T-helper 2 cell treated with Interferon-gamma antibody and Interleukin-4, amounts not matched to agents 5 μg/mL and 100 μg/mL, for 36 hours (primary cell): ENCODE data around the gene C2.
"Not testable (repeated sequence)": the region's sequence is repeated elsewhere in the genome, so short reads cannot be mapped to it uniquely, and the experiment has no call there.

Experiments used
- DNase-seq: peaks from one replicate; pipeline ENCODE4 v3.0.0; 2021; ENCODE audit warnings: low spot score
- H3K27ac Mint-ChIP-seq: one replicate; pipeline ENCODE4 v1.8.0; 2021; ENCODE audit warnings: mild to moderate bottlenecking, mixed read lengths
- H3K27me3 Mint-ChIP-seq: one replicate; pipeline ENCODE4 v1.8.0; 2021; ENCODE audit warnings: low read depth, mixed read lengths
- H3K36me3 Mint-ChIP-seq: one replicate; pipeline ENCODE4 v1.8.0; 2021; ENCODE audit warnings: low read depth, mixed read lengths
- H3K4me1 Mint-ChIP-seq: one replicate; pipeline ENCODE4 v1.8.0; 2021; ENCODE audit warnings: low read depth, mixed read lengths
- H3K4me3 Mint-ChIP-seq: one replicate; pipeline ENCODE4 v1.8.0; 2022; ENCODE audit warnings: mild to moderate bottlenecking, moderate library complexity, mixed read lengths
- H3K9me3 Mint-ChIP-seq: one replicate; pipeline ENCODE4 v1.8.0; 2021; ENCODE audit warnings: mixed read lengths

The C2 gene

DNA sequence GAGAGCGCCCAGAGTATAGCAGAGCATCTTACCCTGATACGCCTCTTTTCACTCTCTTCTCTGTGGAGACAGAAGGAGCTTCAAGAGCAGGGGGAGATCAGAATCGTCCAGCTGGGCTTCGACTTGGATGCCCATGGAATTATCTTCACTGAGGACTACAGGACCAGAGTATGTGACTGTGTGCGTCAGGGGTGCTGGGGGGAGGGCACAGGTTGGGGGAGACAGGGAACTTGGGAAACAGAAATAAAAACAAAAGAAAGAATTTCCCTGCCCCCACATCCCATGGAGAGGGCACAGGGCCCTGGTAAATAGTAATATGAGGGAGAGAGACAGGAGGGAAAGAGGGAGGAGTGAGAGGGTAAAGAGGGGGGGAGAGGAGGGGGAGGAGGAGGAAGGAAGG, 51.3 kb downstream of the C2 start:
- Mint-ChIP-seq H3K27ac (no peak overlapping the region), H3K9me3 (no peaks in the 10 kb centered on the region), H3K27me3 (no peaks in the 10 kb centered on the region), H3K36me3 (peaks cover 4% of the 10 kb centered on the region), H3K4me1 (peaks cover 9% of the 10 kb centered on the region), H3K4me3 (peak overlapping the region; percentile 21)
- no peak for DNase-seq

DNA sequence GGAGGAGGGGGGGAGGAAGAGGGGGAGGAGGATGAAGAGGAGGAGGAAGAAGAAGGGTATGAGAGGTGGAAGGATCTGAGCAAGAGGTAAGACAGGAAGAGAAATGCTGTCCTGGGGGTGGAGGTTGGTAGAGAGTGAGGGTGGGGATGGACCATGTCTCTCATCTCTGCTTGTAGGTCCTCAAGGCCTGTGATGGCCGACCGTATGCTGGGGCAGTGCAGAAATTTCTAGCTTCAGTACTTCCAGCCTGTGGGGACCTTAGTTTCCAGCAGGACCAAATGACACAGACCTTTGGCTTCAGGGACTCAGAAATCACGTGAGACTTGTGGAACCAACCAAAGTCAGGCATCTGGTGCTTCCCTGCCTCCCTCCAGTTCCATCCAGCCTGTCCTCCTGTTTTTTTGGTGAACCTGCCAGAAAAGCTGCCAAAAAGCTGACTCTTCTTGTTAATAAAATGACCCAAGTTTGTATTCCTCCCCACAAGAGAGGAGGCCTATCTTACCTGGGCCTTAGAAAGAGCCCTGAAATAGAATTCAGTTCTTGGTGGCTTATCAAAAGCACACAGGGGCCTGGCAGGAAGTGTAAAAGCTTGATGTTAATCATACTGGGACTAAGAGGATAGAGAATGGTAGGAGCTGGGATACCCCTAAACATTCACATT, 51.9 kb downstream of the C2 start:
- Mint-ChIP-seq H3K4me3 (no peak overlapping the region), H3K27me3 (no peaks in the 10 kb centered on the region), H3K4me1 (peaks cover 9% of the 10 kb centered on the region), H3K27ac (peak overlapping the region; percentile 68), H3K36me3 (peaks cover 2% of the 10 kb centered on the region), H3K9me3 (no peaks in the 10 kb centered on the region)
- no peak for DNase-seq

DNA sequence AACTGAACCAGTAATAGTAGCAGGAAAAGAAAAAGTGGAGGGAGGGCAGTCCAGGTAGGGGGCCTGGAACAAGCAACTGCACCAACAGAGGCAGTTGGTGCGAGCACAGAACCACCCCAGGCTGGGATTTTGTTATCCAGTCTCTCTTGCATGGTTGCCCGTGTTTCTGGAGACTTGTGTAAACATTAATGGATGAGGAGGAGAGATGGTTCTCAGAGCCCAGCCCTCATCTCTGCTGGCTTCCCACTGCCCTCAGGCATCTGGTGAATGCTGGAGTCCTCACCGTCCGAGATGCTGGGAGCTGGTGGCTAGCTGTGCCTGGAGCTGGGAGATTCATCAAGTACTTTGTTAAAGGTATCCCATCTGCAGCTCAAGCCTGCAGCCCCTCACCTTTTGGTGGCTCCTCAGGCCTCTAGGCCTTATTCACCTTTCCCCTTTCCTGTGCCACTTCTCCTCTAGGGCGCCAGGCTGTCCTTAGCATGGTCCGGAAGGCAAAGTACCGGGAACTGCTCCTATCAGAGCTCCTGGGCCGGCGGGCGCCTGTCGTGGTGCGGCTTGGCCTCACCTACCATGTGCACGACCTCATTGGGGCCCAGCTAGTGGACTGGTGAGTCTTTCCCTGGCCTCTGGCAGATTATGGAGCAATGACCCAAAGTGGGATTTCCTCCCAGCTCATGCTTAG, 52.8 kb downstream of the C2 start:
- DNase-seq, H3K4me3 Mint-ChIP-seq, H3K4me1 Mint-ChIP-seq, H3K36me3 Mint-ChIP-seq, H3K9me3 Mint-ChIP-seq, H3K27me3 Mint-ChIP-seq: not testable (repeated sequence)
- peak overlapping the region; percentile 68 for H3K27ac Mint-ChIP-seq

DNA sequence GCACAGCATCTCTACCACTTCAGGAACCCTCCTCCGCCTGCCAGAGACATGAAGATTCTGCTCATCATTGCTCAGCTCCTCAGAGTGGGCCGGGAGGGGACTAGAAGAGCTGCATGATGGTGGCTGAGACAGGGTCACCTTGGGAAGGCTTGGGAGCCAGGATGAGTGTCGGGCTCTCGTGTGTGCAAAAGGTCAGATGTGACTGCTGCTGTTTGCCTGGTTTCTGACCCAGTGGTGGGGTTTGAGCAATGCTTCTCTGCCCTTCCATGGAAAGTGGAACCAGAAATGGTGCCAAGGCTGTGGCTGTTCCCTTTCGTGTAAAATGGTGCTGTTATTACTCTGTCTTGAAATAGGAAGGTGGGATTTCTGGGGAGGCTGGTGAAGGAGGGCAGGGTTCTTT, 53.5 kb downstream of the C2 start:
- H3K27ac Mint-ChIP-seq, H3K9me3 Mint-ChIP-seq, H3K4me1 Mint-ChIP-seq, H3K36me3 Mint-ChIP-seq, H3K4me3 Mint-ChIP-seq, DNase-seq, H3K27me3 Mint-ChIP-seq: not testable (repeated sequence)

DNA sequence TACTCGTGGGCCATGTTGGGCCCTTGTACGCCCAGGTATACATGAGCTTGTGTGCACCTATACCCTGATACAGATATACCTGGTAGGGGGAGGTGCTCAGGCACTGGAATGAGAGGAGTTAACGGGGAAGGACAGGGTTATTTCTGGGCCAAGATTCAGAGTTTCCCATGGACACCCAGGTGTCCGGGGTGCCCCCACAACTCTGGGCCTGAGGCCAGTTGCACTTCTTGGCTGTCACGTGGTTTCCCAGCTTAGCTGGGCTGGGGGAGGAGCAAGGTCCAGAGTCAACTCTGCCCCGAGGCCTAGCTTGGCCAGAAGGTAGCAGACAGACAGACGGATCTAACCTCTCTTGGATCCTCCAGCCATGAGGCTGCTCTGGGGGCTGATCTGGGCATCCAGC, 54.2 kb downstream of the C2 start, which contains the start of gene C4A:
Gene C4A (plus strand): TSS at position 314 of the 400 bp plus-strand sequence. CDS start 51 bp downstream, at position 365.
- H3K9me3 Mint-ChIP-seq, H3K4me3 Mint-ChIP-seq, H3K27ac Mint-ChIP-seq, H3K27me3 Mint-ChIP-seq, DNase-seq, H3K36me3 Mint-ChIP-seq, H3K4me1 Mint-ChIP-seq: not testable (repeated sequence)

DNA sequence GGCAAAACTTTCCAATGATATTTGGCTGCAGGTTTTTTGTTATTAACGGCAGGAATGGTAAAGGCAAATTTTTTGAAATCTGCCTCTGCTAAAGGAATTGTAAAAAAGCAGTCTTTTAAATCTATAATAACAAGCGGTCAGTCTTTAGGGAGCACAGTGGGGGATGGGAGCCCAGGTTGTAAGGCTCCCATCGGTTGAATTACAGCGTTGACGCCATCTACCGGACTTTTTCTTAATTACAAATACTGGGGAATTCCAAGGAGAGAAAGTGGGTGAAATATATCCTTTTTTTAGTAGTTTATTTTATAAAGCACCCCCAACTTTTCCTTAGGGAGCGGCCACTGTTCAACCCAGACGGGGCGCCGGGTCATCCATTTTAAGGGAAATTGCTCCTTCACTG, 61.8 kb downstream of the C2 start:
- not testable (repeated sequence) for H3K4me3 Mint-ChIP-seq, H3K27ac Mint-ChIP-seq, DNase-seq, H3K27me3 Mint-ChIP-seq, H3K4me1 Mint-ChIP-seq, H3K9me3 Mint-ChIP-seq, H3K36me3 Mint-ChIP-seq

DNA sequence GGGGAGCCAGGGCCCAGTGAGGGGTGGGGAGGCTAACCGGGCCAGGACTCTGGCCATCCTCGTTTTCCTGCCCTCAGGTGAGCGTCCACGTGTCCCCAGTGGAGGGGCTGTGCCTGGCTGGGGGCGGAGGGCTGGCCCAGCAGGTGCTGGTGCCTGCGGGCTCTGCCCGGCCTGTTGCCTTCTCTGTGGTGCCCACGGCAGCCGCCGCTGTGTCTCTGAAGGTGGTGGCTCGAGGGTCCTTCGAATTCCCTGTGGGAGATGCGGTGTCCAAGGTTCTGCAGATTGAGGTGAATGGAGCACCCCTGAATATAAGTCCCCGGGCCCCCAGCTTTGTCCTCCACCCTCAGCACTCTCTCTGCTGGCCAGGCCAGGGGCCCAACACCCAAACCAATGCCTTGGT, 66.9 kb downstream of the C2 start:
- H3K27ac Mint-ChIP-seq, H3K4me3 Mint-ChIP-seq, H3K9me3 Mint-ChIP-seq, DNase-seq, H3K36me3 Mint-ChIP-seq, H3K4me1 Mint-ChIP-seq, H3K27me3 Mint-ChIP-seq: not testable (repeated sequence)
